Stimulated activated CD4-positive, alpha-beta T cell treated with anti-CD3 and anti-CD28 coated beads, Interleukin-4, amount 100 ng/mL, for 4 hours (primary cell): ENCODE results near the gene PLA2G5.

ENCODE experiments used
- DNase-seq, 2 experiments: peaks; one replicate each; pipeline ENCODE4 v3.0.0-alpha.2; 2020

PLA2G5 gene

DNA sequence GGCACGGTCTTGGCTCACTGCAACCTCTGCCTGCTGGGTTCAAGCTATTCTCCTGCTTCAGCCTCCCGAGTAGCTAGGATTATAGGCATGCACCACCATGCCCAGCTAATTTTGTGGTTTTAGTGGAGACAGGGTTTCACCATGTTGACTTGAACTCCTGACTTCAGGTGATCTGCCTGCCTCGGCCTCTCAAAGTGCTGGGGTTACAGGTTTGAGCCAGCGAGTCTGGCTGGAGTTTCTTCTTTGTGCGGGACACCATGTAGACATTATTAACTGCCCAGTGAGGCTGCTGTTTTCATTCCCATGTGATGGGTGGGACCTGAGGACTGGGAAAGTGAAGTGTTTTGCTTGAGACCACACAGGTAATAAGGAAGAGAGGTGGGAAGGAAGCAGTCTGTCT, 23.3 kb downstream of the PLA2G5 start:
- no peak for DNase-seq

DNA sequence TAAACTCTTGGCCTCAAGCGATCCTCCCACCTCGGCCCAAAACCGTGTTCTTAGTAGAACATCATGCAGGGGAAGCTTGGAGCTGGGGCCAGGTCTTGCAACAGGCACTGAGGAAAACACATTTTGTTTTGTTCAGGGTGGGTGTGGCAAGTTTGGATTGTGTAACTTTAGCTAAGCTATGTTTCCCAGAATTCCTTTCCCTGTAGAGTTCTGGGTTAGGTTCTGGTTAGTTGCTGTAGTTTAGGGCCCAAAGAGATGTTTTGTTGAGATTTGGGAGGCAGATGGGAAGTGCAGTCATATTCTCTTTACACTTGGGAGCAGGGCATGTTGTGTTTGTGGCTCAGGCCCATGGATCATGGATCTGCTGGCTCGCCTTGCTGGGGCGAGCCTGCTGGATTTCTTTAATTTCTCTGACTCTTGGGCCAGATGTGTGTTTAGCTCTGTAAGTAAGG, 24.0 kb downstream of the PLA2G5 start:
- no peak for DNase-seq

DNA sequence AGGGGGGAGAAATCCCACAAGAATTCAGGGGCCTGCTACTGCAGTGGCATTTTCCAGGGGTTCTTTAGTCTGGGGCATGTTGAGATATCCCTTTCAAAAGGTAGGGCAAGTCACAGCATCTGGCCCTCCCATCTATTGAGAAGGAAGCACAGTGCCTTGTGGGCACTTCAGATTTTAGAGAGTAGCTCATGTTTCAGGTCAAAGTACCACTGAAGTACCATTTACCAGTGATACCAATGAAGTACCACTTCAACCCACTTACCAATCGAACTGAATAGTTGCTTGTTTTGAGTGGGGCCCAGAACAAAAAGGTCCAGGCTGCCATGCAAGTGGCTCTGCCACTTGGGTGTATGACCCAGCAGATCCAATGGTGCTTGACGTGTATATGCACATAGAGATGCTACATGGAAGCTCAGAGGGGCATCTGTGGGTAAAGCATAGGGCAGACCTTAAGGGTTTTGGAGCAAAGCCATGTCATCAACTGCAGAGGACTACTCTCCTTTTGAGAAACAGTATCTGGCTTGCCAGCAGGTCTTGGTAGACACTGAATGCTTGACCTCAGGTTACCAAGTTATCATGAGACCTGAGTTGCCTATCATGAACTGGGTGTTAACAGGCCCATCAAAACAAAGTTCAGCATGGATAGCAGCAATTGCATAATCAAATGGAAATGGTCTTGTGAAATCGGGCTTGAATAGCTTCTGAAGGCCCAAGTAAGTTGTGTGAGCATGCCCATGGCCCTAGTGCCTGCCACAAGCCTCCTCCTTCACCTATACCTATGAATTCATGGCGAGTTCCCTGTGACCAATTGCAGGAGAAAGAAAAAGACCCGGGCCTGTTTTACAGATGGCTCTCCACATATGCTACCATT, 25.8 kb downstream of the PLA2G5 start:
- no peak for DNase-seq

DNA sequence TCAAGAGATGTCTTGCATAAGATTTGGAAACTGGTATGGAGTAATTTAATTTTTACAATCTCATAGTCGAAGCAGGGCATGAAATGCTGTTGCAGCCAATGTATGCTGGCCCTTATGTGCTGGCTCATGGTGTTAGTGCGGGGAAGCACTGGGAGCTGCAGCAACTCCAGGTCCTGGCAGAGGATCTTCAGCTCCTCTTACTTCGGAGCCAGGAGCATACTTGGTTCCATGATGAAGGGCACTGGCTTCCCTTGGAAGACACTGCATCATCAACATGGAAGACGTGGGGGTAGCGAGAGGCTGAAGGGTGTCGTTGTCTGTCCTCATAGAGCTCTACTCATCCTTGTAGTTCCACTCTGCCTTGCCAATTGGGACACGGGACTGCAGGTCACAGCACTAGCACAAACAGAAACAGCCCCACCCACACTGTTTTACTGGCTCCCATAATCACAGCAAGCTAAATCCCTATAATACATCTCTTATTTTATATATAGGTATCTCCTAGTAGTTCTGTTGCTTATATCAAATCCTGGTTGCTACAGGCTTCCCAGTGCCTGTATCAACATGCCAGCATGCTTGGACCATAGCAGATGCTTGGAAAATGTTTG, 26.9 kb downstream of the PLA2G5 start:
- no peak for DNase-seq

DNA sequence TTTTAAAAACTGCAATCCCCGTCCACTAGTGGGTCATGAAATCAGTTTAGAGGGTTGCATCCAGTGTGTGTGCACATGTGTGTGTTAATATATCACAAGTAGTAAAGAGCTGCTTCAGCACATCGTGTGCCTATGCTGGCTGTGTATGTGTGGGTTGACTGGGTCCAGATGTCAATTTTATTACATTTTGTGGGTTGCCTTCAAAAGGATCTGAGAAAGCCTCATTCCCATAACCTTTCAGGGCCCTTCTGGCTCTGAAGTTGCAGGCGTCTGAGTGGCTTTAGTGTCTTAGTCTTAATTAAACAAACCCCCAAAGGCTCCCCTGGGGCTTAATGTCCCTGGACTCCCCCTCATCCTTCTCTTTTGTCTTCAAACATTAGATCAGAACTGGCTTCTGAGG, 29.5 kb downstream of the PLA2G5 start:
- DNase-seq: no peak

DNA sequence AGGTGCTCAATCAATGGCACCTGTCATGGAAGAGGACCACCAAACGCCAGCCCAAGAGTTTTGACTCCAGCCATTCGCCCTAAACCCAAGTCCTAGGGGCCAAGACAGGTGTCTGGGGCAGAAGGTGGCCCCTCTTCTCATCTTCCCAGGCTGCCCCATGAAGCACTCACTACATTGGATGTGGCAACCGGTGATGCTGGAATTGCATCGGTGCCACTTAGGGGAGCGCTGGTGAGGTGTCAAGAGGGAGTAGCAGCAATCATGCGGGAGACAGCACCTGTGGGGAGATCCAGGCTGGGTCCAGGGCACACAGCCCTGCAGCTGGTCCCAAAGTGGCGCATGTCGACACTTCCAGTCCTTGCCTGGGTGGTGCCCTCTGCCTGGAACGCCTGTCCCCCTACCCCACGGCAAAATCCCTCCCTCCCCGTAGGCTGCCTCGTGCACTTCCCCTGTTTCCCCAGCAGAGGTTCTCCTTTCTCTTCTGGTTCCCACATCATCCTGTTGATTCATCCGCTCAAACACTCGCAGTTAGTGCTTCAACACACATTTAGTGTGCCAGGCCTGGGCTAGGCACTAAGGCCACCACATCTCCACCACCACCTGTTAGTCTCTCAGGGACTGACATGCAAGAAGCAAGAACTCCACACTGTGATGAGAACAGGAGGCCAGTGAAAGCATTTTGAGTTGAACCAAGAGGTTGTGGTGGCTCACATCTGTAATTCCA, 30.8 kb downstream of the PLA2G5 start:
- peak; percentile 4 to 22 for DNase-seq

DNA sequence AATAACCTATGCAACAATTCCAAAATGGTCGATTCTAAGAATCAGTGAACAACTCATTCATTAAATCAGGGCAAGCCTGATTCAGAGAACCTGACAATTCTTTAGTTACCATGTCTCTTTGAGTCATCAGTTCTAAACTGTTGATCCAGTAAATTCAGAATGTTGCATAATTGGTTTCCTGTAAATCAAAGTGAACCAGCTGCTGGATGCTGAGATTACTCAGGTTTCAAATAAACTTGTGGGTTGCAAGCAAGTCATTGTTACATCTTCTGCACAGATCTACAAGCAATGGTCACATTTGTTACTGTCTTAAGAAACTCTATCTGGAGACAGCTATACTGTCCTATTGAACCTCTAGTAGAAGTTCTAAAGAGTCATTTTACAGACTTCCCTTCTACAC, 32.9 kb downstream of the PLA2G5 start:
- no peak for DNase-seq

DNA sequence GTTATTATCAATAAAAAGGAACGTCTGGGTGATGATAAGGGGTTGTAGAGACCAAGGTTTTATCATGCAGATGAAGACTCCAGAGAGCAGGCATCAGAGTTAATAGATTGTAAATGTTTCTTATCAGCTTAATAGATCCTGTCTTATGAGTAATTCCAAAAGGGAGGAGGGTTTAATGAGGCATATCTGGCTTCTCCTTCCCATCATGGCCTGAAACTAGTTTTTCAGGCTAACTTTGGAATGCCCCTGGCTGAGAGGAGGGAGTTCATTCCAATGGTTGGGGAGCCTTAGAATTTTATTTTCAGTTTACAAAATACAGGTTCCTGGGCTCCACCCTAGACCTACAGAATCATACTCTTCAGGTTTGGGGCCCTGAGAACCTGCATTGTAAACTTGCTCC, 35.9 kb downstream of the PLA2G5 start:
- DNase-seq: no peak

DNA sequence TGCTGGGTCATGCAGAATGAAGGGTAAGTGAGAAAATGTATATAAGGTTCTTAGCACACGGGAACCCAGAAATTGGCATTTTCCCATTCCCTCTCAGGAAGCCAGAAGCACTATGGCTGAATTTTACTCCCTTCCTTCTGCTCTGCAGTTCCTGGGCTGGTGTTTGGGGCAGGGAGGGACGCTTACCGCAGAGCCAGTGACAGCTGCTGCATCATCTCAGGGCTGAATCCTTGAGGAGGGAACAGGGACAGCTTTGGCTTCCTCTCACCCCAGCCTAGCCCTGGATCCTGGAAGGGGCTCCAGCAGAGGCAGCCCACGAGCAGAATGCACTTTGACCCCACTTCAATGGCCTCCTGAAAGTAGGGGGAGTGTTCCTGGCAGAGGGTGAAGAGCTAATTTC, 37.4 kb downstream of the PLA2G5 start:
- DNase-seq: no peak

DNA sequence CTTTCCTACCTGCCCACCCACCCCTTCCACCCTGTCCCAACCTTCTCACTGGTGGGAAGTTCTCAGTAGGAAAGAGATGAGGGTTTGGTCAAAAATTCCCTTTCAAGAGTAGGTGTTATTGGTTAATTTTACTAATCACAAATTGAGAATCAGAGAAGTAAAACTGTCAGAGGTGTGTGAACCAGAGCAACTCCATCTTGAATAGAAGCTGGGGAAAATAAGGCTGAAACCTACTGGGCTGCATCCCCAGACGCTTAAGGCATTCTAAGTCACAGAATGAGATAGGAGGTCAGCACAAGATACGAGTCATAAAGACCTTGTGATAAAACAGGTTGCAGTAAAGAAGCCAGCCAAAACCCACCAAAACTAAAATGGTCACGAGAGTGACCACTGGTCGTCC, 37.8 kb downstream of the PLA2G5 start:
- no peak for DNase-seq

DNA sequence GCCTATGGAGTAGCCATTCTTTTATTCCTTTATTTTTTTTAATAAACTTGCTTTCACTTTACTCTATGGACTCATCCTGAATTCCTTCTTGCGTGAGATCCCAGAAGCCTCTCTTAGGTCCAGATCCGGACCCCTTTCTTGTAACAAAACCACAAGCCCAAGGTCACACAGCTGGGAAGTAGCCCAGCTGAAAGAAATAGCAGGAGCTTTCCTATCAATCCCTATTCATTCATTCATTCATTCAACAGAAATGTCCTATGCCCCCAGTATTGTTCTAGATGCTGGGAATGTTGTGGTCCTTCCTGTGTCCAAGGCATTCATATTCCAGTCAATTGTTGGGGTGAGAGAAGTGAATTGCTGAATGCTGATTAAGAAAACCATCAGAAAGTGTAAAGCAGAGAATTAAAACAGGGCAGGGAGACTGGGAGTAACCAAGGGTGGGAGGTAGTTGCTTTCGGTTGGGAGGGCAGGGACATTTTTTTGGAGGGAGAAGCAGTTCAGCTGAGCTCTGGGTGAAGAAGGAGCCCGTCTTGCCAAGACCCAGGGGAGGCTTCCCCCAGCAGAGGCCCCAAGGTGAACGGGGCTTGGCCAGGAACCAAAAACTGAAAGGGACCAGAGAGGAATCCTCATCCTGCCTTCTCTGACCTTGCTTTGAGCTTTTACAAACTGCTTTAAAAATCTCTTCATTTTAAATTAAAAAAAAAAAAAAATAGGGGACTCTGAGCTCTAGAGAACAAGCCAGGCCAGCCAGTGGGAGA, 38.6 kb downstream of the PLA2G5 start:
- DNase-seq: no peak

DNA sequence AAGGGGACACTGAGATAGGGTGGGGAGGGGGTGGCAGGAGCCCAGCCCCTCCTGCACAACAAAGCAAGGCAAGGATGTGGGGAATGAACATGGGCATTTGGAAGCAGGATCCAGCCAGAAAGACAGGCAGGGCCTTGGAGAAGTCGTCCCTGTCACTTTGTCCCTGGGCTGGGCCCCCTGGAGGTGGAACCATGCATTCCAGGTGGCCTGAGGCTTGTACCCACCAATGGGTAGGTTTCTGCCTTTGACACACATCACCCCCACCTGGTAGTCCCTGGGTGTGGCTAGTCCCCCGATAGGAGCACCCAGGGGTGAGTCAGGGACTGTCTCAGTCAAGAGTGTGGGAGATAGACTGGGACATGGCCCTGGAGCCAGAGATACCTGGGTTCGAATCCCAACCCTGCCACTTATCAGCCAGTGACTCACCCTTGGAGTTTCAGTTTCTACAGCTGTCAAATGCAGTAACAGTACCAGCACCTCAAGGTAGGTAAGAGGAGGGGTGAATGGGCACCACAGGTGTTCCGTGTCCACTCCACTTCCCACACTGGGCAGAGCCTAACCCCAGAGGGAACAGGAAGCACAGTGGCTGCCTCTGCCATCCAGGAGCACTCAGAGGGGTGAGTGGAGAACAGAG, 39.3 kb downstream of the PLA2G5 start:
- DNase-seq: no peak

DNA sequence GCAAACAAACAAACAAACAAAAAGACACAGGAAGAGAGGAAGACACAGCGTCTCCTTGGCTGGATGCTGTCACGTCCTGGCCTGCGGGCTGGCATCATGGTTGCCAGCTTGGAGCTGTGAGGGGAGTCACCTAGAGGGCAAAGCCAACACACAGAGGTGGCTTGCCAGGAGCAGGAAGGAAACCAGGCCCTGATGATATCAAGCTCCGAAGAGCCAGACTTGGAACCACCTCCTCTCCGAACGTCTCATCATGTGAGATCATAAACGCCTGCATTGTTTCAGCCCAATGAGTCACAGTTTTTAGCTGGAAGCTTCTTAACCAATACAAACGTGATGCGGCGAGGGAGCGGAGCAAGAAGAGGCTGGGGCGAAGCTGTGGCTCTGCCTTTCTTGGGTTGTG, 40.7 kb downstream of the PLA2G5 start:
- no peak for DNase-seq

DNA sequence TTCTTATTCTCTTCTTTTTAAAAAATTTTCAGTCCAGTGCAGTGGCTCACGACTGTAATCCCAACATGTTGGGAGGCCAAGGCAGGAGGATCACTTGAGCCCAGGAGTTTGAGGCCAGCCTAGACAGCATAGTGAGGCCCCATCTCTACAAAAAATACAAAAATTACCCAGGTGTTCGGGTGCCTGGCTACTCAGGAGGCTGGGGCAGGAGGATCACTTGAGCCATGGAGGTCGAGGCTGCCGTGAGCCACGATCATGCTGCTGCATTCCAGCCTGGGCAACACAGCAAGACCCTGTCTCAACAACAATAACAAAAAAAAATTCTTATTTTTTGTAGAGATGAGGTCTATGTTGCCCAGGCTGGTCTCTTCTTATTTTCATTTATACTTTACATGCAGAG, 41.5 kb downstream of the PLA2G5 start:
- no peak for DNase-seq

DNA sequence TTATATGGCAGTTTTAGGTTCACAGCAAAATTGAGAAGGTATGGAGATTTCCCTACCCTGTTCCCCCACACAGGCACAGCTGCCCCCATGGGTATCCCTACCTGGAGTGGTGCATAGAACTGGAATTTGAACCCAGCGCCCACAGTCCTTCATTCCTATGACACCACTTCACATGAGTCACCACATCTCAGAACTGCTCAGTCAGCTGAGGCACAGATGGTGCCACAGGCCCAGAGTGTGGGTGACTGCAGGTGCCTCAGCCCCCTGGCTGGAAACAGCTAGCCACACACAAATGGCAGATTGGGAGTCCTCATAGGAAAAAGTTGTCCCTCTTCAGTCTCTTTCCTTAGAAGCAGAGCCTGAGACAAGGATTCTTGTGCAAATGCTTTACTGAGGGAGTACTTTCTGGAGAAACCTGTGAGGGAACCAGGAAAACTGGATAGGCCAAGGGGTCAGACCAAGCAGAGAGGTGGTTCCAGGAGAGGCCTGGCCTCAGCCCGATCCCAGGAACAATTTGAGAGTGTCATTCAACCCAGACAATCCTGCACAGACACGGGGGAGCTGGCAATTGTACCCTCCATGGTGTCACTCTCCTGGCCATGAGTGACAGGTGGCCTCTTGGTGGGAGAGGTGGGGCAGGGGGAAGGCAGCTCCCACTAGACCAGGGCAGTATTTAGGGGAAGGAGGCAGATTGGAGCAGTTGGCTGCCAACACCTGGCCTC, 42.4 kb downstream of the PLA2G5 start:
- no peak for DNase-seq

DNA sequence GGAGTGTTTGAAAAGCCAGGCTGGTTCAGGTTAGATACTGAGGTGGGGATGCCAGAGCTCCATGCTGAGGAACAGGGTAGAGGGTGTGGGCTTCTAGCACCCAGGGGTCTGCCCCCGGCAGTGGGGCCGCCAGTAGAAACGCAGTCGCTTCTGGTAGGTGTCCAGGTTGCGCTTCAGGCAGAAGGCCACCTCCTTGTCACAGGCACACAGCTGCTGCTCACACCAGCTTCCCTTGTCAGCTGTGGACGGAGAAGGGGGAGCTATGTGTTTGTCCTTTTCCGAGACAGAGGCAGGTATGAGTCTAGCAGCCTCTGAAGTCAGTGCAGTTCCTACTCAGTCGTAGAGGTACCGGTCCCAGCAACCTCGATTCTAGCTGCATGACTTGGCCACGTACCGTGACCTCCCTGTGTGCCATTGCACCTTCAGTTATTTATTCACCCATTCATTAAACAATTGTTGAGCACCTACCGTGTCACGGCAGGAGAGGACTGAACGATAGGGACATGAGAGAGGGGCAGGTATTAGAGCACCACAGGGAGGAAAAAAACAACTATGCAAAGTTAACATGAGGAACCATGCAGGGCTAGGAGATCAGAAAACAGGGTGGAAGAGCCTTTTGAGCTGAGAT, 44.1 kb downstream of the PLA2G5 start:
- no peak for DNase-seq

DNA sequence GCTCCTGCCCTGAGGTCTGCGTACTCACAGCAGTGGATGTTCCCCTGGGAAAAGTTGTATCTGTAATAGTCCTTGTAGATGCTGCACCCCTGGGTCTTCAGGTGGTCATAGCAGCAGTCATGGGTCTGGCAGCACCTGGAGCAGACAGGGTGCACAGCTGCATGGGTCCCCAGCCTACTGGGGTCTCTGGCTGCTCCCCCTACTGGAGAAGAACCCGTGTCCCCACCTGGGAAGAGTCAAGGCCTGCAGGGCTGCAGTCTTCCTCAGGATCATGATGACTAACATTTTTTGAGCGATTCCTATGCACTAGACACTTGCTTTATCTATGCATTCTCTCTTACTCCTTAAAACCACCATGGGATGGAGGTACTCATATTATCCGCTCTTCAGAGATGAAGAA, 45.5 kb downstream of the PLA2G5 start:
- no peak for DNase-seq

DNA sequence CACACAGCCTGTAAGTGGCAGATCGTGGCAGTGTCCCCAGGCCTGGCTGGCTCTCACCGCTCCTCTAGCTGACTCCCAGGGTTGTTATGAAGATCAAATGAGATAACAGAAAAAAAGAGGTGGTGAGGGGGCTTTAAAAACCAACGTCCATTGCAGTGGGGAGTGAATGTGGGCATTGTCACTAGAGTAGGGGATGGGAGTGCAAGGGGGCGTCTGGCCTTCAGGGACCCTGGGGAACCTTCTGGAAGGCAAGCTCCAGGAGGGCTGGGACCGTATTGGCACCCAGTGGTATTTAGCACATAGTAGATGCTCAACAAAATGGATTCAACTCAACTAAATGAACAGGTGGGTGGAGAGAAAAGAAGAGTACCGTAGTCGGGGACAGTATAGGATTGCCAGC, 45.9 kb downstream of the PLA2G5 start:
- DNase-seq: no peak

DNA sequence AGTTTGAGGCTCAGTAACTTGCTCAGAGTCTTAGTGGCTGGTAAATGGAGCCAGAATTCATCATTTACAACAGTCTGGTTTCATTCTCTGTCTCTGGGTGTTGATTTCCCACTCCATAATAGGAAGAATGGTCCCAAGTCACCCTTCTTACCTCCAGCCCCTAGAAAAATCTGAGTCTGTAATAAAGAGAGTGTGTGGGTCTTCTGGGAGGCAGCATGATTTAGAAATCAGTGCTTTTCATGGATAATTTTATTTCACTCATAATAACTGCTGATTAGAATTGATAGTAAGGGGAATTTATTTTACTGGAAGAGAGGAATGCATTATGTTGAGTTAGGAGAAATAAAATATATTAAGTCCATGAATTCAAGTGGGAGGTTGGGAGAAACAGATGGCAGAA, 47.2 kb downstream of the PLA2G5 start:
- DNase-seq: no peak

DNA sequence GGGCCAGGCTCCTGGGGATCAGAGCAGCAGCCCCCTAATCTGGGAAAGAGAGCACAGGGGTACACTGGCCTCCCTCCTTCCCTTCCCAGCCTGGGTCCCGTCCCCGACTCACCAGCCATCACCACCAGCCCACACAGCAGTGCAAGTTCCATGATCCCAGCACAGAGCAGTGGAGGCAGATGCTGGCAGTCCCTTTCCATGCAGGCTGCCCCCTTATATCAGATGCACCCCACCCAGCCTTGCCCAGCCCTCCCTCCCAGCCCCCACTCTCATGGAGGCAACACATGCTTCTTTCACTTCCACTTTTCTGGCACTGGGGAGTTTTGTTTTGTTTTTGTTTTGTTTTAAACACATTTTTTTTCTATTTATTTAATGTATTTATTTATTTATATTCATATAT, 49.4 kb downstream of the PLA2G5 start, which contains the start of gene PLA2G2D:
Gene PLA2G2D, minus strand, starts transcription at position 190 of the 400 bp plus-strand sequence. Its CDS starts 38 bp downstream, at position 152.
- DNase-seq: no peak

DNA sequence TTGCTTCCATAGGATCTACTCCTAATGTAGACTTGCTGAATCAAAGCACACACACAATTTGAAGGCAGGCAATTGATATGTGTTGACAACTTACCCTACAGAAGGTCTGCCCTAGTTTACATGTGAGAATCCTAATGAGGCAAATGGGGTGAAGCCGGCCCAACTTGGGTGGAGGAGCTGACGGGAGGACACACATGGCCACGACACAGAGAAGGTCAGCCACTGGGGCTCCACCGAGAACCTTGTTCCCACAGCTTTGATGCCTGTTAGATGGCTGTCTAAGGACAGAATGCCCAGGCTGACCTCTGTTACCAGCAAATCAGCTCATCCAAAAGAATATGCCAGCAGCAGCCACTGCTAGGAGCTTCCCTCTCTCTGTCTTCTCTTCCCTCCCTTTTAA, 50.8 kb downstream of the PLA2G5 start:
- no peak for DNase-seq
